Left renal pelvis (tissue), 4 donors: ENCODE measurements around the gene PCBP3. TPM values are rescaled to one million over a fixed set of nuclear protein-coding genes. Genes with fewer than 3 reads are reported as not detected.
"Not testable (repeated sequence)": the region's sequence is repeated elsewhere in the genome, so short reads cannot be mapped to it uniquely, and the experiment has no call there.

ENCODE experiments used
- DNase-seq, 4 donors: peaks; one replicate each; pipeline ENCODE4 v3.0.0-alpha.2; 2013; ENCODE audit warnings: low read depth in 4 of 4, low spot score in 3 of 4
- polyA plus RNA-seq, 4 donors: library from polyadenylated mRNA; unstranded; fragments of 120-200 nt; gene quantifications; one replicate each; pipeline ENCODE4 v1.2.1, GENCODE V29; 2013; ENCODE audit not compliant: insufficient read length in 4 of 4

Gene PCBP3
- polyA plus RNA-seq, 4 donors, result 1.3 to 2.2 (median 1.8) TPM

- not testable (repeated sequence) for DNase-seq
Observed at GRCh38 chr21:45662623-45663245, 19.2 kb downstream of the PCBP3 start.

- DNase-seq, result no peak
Observed at GRCh38 chr21:45669382-45669781, 25.9 kb downstream of the PCBP3 start.

- DNase-seq, result no peak
Observed at GRCh38 chr21:45670731-45671130, 27.2 kb downstream of the PCBP3 start.

GRCh38 chr21:45678790-45679189, 35.3 kb downstream of the PCBP3 start:
- DNase-seq, result not testable (repeated sequence)

GRCh38 chr21:45680215-45680614, 36.7 kb downstream of the PCBP3 start:
- DNase-seq, result no peak

GRCh38 chr21:45695086-45695485, 51.6 kb downstream of the PCBP3 start:
- DNase-seq, result no peak

- no peak for DNase-seq
Observed at GRCh38 chr21:45698493-45699184, 55.1 kb downstream of the PCBP3 start.

GRCh38 chr21:45699251-45699942, 55.9 kb downstream of the PCBP3 start:
- DNase-seq, result no peak

- no peak for DNase-seq
Observed at GRCh38 chr21:45699966-45700365, 56.4 kb downstream of the PCBP3 start.

- DNase-seq, result no peak
Observed at GRCh38 chr21:45700461-45700860, 56.9 kb downstream of the PCBP3 start.

- DNase-seq, result no peak
Observed at GRCh38 chr21:45704311-45705108, 61.0 kb downstream of the PCBP3 start.

GRCh38 chr21:45706299-45706698, 62.8 kb downstream of the PCBP3 start:
- no peak for DNase-seq

GRCh38 chr21:45709173-45709572, 65.6 kb downstream of the PCBP3 start:
- DNase-seq, result no peak

GRCh38 chr21:45709696-45710268, 66.3 kb downstream of the PCBP3 start:
- DNase-seq, result no peak

GRCh38 chr21:45710306-45710705, 66.8 kb downstream of the PCBP3 start:
- DNase-seq, result not testable (repeated sequence)

GRCh38 chr21:45713613-45714012, 70.1 kb downstream of the PCBP3 start:
- DNase-seq, result no peak

GRCh38 chr21:45715441-45715840, 71.9 kb downstream of the PCBP3 start:
- no peak for DNase-seq

GRCh38 chr21:45718413-45718812, 74.9 kb downstream of the PCBP3 start:
- DNase-seq, result no peak

- no peak for DNase-seq
Observed at GRCh38 chr21:45719177-45719802, 75.8 kb downstream of the PCBP3 start.

GRCh38 chr21:45720204-45720603, 76.7 kb downstream of the PCBP3 start:
- not testable (repeated sequence) for DNase-seq
